Measurements from ENCODE around the gene NAV2.

Gene NAV2

GRCh38 chr11:19838994-19839768 lies 126.5 kb downstream of the NAV2 start:
- no peak for DNase-seq

GRCh38 chr11:19840961-19841360 lies 128.3 kb downstream of the NAV2 start:
- DNase-seq: no peak

- DNase-seq: no peak
Measured at GRCh38 chr11:19842505-19842904, 129.9 kb downstream of the NAV2 start.

DNA sequence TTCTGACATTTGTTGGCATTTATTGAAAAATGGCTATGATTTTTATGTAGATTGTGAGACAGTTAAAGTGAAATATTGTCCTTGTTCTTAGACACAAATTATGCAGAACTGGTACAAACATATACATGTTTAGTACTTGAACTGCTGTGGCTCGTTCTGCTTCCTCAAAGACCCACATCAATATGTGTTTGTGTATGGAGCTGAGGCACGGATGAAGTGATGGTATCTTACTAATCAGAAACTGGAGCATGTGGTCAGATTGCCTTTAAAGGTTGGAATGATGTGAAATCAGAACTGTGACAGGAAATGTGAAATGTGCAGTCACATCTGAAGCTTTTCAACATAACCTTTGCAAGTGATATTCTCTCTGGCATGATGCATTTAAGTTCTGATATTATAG lies 130.4 kb downstream of the NAV2 start:
- DNase-seq: no peak

DNA sequence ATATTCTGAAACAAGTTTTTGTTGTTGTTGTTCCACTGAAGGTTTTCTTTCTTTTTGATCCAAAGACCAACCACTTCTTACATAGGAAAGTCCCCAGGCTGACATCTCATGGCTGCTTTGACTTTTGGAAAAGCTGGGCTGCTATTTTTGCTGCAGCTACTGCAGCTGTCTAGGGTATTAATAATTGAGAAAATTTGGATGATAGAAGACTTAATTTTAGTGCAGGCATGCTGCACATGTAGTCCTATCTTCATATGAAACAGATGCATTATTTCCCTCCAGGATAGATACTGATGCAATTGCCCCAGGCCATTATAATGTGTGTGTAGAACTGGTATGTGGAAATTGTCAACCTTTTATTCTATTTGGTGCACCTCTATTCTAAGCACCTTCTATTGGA lies 131.4 kb downstream of the NAV2 start:
- no peak for DNase-seq

GRCh38 chr11:19844806-19845205 lies 132.2 kb downstream of the NAV2 start:
- DNase-seq: no peak

DNA sequence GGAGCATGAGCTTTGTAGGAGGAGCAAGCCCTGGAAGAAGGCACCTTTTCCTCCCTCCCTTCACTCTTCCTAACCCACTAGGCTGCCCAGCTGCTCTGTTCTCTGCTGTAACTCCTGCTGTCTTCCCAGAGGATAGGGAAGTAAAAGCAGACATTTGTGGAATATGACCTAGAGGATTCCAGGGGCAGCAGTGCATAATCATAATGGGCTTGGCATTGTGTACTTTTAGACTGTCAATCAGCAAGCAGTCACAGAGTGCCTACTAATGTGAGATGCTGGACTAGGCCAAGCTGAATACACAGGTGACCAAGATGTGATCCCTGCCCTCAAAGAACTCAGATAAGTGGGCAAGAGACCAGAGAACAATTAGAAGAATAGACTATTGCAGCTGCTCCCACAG lies 133.0 kb downstream of the NAV2 start:
- DNase-seq: no peak

GRCh38 chr11:19846654-19847305 lies 134.1 kb downstream of the NAV2 start:
- no peak for DNase-seq

- DNase-seq: no peak
Measured at GRCh38 chr11:19848219-19848618, 135.6 kb downstream of the NAV2 start.

DNA sequence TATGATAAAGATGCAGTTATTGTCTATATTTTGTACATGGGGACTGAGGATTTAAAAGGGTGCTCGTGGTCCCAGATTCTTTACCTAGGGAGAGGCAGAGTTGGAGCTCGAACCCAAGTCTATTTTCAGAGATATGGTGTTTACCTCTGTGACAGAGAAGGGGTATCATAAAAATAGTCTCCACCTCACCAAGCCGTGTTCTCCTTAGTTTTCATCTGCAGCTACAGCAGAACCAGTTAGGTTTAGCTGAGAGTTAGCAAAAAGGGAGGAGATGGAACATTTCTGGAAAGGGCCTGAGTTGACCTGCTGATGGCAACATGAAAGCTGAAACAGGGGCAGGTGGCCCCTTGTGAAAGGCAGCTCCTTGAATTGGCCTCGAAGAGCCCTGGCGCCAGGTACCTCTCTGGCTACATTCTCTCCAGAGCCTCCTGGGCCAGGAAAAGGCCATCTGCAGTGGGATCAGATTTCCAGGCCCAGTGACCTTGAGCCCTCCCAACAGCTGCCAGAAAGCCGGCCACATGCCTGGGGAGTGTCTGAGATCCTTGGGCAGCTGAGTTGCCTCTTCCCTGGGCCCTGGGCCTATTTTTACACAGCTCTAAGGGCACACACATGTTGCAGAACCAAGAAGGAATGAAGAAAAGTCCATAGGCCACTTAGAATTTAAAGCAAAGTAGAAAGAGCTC lies 136.6 kb downstream of the NAV2 start:
- DNase-seq: no peak

- DNase-seq: no peak
Measured at GRCh38 chr11:19849947-19850593, 137.4 kb downstream of the NAV2 start.

GRCh38 chr11:19852288-19852687 lies 139.7 kb downstream of the NAV2 start:
- DNase-seq: no peak

DNA sequence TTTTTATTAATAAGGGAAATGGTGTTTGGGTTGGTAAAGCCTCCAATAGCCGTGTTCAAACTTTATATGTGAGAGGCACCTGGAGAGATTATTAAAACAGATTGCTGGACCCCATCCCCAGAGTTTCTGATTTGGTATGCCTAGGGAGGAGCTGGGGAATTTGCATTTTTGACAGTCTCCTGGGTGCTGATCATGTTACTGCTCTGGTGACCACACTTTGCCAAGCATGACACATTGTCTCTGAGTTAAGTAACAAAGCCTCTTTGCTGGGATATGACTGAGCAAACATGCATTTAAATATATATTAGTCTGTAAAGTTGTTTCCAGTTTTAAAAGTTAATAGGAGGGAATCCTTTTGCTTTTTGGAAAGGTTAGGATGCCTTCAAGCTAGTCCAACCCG lies 140.4 kb downstream of the NAV2 start:
- no peak for DNase-seq

- DNase-seq: no peak
Measured at GRCh38 chr11:19853920-19854319, 141.3 kb downstream of the NAV2 start.

- no peak for DNase-seq
Measured at GRCh38 chr11:19861171-19861570, 148.5 kb downstream of the NAV2 start.

DNA sequence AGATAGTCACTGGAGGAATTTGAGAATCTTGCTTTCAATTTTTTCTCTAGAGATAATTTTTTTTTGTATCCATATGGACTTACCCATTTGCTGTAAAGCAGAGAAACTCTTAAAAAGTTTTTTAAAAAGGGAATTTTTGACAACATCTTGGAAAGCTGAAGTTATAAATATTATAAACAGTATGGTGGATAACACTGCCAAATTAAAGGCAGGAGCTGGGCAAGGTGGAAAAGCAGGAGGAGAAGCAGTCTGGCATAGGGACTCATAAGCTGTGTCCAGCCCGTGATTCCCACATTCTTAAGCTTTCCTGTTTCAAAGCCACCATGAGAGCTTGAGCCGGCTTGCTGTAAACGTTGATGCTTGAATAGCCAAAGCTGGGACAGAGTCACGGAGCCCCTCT lies 149.5 kb downstream of the NAV2 start:
- no peak for DNase-seq

DNA sequence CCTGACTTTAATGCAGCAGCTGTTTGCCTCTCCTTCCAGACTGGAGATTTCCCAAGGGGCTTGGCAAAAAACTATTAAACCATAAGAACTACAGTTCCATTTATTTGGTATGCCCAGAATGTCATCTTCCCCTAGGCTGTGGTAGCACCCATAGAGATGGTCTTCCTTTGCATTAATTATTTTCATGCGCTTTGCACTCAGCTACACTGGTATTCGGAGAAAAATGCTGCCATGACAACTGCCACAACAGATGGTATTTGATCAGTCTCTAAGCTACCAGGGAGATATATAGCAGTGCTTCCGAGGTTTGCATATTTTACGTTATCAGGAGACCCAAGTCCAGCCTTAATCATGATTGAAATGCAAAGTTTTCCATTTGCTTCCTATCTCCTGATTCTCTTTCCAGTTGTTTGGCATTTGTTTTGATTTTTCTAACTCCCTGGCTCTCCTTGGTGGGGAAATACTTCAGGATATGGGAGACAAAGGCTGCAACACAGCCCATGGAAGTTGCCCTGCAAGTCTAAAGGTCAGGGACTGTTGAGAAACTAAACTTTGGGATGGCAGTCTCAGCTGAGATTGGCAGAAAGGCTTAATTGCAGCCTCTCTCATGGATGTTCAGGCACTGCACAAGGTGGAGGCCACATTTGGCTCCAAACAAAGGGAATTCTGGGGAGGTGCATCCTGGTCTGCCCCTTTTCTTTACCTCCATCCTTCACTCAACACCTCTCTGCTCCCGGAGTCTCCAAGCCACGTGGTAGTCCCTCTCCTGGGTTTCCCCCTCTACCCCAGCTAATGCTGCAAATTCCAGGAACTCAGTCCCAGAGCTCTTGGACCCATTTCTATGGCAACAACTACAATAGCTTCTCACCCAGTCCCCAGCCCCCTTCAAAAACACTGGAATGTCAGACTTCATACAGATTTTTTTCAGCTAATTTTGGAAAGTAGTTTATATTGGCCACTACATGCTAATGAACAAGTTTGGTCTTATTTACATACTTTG lies 151.8 kb downstream of the NAV2 start:
- DNase-seq: no peak

DNA sequence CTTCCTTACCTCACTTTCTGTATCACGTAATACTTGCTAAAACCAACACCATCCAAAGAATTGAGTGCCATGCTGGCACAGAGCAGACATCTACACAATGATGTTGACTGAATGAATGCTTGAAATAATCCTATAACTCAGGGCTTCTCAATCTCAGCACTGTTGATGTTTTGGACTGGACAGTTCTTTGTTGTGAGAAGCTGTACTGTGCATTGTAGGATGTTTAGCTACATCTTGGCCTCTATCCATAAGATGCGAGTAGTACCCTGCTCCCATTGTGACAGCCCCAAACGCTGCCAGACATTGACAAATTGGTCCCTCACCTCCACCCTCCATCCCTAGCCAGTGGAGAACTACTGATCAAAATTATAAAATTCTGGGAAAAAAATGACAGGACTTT lies 153.4 kb downstream of the NAV2 start:
- no peak for DNase-seq

- DNase-seq: no peak
Measured at GRCh38 chr11:19866521-19866920, 153.9 kb downstream of the NAV2 start.

GRCh38 chr11:19867064-19867463 lies 154.4 kb downstream of the NAV2 start:
- no peak for DNase-seq

DNA sequence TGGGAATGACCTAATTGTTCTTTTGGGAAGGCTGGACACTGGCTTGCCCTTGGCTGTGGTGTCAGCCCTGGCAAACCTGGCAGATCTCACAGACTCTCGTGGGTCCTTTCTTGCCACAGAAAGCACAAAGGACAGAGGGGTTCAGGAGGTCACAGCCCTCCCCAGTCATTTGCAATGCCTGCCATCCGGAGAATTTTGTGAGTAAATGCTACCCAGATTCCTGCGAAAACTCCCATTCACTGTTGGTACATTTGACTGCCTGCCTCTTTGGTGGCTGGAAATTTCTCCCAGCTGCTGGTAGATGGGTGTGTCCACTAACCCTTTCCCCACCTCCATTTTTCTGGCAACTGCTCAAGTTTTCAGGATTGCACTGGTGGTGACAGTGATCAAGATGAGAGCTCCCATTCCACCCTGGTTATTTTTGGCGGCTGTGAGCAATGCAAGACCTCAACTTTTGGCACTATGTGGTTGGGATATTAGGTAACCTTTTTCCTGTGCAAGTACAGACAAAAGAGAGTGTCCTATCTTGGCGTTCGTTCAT lies 155.7 kb downstream of the NAV2 start:
- no peak for DNase-seq

DNA sequence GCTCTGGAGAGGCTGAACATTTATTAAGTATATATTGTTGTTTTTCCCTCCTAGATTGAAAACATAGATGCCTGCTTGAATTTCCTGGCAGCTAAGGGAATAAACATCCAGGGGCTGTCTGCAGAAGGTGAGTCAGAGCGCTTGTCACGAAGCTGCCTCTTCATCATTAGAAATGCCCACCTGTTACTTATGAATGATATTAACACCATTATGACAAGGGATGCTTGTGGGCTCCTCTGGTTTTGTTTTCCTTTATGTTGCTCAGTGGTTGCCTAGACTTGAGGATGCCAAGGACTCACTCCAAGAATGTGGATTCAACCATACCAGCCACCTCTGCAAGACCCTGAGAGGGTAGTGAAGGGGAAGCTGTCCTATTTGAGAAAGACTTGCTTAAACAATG lies 156.2 kb downstream of the NAV2 start:
- no peak for DNase-seq
